ENCODE results near the gene NMT1. TPM values are rescaled to one million over a fixed set of nuclear protein-coding genes. Genes with fewer than 3 reads are reported as not detected.

The NMT1 gene
- total and polyA plus RNA-seq, 4 donors, result 27.0 to 83.7 (median 42.6) TPM

DNA sequence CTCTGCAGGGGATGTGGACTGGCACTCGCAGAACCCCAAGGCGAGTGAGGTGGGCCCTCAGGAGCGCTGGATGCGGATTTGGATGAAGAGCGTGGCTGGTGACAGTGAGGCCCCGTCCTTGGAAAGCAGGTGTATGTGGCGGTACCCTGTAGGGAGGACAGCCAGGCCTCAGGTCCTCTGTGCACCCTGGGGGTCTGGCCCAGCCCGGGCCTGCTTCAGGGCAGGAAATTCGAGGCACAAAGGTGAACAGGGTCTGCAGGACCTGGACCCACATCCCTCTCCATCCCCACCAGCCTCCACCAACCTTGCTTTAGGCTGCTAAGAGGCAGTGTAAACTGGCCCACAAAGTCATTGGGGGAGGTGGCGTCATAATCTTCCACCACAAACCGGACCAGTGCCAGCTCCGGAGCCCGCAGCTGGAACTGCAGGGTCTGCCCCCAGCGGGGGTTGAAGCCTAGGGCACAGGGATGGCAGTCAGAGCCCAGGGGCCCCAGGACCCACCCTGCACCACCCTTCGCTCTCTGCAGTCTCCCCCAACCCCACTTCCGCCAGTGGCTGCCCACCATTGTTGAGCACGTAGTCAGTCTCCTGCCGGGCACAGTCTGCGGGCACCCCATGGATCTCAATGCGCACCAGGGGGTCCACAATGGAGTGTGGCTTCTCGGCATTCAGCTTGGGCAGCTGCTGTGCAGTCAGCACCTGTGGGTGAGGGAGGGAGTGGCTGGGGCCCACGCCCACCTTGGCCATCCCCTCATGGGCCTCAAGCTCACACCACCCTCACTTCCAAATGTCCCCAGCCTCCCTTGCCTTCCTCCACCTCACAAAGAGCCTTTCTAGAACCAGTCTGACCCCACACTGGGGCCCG lies 51.7 kb downstream of the NMT1 start (continued):
- TF ChIP-seq, protein P1, sequence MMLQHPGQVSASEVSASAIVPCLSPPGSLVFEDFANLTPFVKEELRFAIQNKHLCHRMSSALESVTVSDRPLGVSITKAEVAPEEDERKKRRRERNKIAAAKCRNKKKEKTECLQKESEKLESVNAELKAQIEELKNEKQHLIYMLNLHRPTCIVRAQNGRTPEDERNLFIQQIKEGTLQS (IDR thresholded peaks at IDR 0.05), result no peak
- no peak for TF ChIP-seq FOXA1 (IDR thresholded peaks at IDR 0.05)

DNA sequence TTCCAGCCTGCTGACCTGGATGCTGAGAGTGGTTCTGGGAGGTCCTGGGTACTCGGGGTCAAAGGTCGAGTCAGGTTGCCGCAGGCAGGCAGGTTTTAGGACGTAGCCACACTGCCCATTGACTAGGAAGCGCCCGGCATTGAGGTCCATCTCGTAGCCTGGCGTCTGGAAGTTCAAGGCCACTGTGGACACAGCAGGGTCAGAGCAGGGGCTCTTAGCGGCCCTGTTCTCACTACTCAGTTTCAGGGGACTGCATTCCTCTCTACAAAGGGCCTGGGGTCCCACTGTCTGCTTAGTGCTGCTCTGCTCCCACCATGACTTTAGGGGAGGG lies 52.3 kb downstream of the NMT1 start:
- Histone ChIP-seq H3K36me3 (ENCODE audit: control insufficient read depth in 4 of 4, insufficient read depth in 3 of 4, low read depth in 1 of 4, low read length in 3 of 4) (peaks cover 0 to under 1% (median 0%) of the 10 kb centered on the region in 4 donors), H3K9ac (ENCODE audit: low read depth in 1 of 2, low read length in 2 of 2) (no peak overlapping the region)
- TF ChIP-seq TAF1 (conservative IDR thresholded peaks at IDR 0.05) (no peak), HNF4A (conservative IDR thresholded peaks at IDR 0.05) (no peak), RXRA (IDR thresholded peaks at IDR 0.05) (no peak), SP1 (IDR thresholded peaks at IDR 0.05) (no peak), RAD21 (IDR thresholded peaks at IDR 0.05) (no peak), YY1 (IDR thresholded peaks at IDR 0.05) (no peak), FOXA2 (IDR thresholded peaks at IDR 0.05) (no peak), EGR1 (IDR thresholded peaks at IDR 0.05; ENCODE audit: low read depth in 2 of 2) (no peak), FOXA1 (IDR thresholded peaks at IDR 0.05) (no peak), GABPA (IDR thresholded peaks at IDR 0.05 in 1 of 2, conservative IDR thresholded peaks at IDR 0.05 in 1 of 2) (no peak), JUND (IDR thresholded peaks at IDR 0.05) (no peak), NR2F2 (IDR thresholded peaks at IDR 0.05) (no peak), HNF4G (IDR thresholded peaks at IDR 0.05) (no peak)
- TF ChIP-seq, protein P2, sequence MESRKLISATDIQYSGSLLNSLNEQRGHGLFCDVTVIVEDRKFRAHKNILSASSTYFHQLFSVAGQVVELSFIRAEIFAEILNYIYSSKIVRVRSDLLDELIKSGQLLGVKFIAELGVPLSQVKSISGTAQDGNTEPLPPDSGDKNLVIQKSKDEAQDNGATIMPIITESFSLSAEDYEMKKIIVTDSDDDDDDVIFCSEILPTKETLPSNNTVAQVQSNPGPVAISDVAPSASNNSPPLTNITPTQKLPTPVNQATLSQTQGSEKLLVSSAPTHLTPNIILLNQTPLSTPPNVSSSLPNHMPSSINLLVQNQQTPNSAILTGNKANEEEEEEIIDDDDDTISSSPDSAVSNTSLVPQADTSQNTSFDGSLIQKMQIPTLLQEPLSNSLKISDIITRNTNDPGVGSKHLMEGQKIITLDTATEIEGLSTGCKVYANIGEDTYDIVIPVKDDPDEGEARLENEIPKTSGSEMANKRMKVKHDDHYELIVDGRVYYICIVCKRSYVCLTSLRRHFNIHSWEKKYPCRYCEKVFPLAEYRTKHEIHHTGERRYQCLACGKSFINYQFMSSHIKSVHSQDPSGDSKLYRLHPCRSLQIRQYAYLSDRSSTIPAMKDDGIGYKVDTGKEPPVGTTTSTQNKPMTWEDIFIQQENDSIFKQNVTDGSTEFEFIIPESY (IDR thresholded peaks at IDR 0.05), result no peak
- TF ChIP-seq, protein P3, sequence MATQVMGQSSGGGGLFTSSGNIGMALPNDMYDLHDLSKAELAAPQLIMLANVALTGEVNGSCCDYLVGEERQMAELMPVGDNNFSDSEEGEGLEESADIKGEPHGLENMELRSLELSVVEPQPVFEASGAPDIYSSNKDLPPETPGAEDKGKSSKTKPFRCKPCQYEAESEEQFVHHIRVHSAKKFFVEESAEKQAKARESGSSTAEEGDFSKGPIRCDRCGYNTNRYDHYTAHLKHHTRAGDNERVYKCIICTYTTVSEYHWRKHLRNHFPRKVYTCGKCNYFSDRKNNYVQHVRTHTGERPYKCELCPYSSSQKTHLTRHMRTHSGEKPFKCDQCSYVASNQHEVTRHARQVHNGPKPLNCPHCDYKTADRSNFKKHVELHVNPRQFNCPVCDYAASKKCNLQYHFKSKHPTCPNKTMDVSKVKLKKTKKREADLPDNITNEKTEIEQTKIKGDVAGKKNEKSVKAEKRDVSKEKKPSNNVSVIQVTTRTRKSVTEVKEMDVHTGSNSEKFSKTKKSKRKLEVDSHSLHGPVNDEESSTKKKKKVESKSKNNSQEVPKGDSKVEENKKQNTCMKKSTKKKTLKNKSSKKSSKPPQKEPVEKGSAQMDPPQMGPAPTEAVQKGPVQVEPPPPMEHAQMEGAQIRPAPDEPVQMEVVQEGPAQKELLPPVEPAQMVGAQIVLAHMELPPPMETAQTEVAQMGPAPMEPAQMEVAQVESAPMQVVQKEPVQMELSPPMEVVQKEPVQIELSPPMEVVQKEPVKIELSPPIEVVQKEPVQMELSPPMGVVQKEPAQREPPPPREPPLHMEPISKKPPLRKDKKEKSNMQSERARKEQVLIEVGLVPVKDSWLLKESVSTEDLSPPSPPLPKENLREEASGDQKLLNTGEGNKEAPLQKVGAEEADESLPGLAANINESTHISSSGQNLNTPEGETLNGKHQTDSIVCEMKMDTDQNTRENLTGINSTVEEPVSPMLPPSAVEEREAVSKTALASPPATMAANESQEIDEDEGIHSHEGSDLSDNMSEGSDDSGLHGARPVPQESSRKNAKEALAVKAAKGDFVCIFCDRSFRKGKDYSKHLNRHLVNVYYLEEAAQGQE (IDR thresholded peaks at IDR 0.05), result no peak
- TF ChIP-seq, protein P4, sequence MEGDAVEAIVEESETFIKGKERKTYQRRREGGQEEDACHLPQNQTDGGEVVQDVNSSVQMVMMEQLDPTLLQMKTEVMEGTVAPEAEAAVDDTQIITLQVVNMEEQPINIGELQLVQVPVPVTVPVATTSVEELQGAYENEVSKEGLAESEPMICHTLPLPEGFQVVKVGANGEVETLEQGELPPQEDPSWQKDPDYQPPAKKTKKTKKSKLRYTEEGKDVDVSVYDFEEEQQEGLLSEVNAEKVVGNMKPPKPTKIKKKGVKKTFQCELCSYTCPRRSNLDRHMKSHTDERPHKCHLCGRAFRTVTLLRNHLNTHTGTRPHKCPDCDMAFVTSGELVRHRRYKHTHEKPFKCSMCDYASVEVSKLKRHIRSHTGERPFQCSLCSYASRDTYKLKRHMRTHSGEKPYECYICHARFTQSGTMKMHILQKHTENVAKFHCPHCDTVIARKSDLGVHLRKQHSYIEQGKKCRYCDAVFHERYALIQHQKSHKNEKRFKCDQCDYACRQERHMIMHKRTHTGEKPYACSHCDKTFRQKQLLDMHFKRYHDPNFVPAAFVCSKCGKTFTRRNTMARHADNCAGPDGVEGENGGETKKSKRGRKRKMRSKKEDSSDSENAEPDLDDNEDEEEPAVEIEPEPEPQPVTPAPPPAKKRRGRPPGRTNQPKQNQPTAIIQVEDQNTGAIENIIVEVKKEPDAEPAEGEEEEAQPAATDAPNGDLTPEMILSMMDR (IDR thresholded peaks at IDR 0.05; ENCODE audit: low read depth, low read length, missing input control), result no peak
- TF ChIP-seq, protein P5, sequence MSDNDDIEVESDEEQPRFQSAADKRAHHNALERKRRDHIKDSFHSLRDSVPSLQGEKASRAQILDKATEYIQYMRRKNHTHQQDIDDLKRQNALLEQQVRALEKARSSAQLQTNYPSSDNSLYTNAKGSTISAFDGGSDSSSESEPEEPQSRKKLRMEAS (IDR thresholded peaks at IDR 0.05), result no peak
- TF ChIP-seq, protein P1 (IDR thresholded peaks at IDR 0.05), result no peak

More for the DNA sequence above, 52.3 kb downstream of the NMT1 start:
- 54% methylated on average over 9 of the region's 9 CpGs for WGBS
- Histone ChIP-seq H3K9me3 (ENCODE audit: control insufficient read depth in 4 of 4, low read length in 3 of 4) (no peaks in the 10 kb centered on the region), H3K4me1 (ENCODE audit: control insufficient read depth in 4 of 4, insufficient read depth in 4 of 4, low read length in 3 of 4) (peaks cover 0 to 3% (median 0%) of the 10 kb centered on the region in 4 donors), H3K27ac (ENCODE audit: low read depth in 1 of 2, low read length in 2 of 2) (no peak overlapping the region), H3K4me3 (ENCODE audit: low read depth in 1 of 3, low read length in 3 of 3) (no peak overlapping the region), H3K27me3 (ENCODE audit: control insufficient read depth in 4 of 4, insufficient read depth in 4 of 4, low read length in 3 of 4) (no peaks in the 10 kb centered on the region)
- DNase-seq (ENCODE audit: low spot score), result no peak
